PC-3 (cell line): ENCODE measurements around the gene TMEM187. TPM values are rescaled to one million over a fixed set of nuclear protein-coding genes. Genes with fewer than 3 reads are reported as not detected.

Experiments used
- ATAC-seq: fragments of 200-7000 bp; cut with Tn5 transposase; 2 replicates; pipeline ENCODE4 v1.9.1; 2020; ENCODE audit warnings: mild to moderate bottlenecking, moderate library complexity
- BruUV-seq: library from RNA; stranded (reverse); fragments of 400-500 nt; replicated peaks from 2 replicates; lab custom pipeline; 2021; lab: Mats Ljungman, UMichigan
- CTCF ChIA-PET: fragments of 300-600 bp; sonication (Branson Sonifier 250); formaldehyde crosslinking; loops from one replicate; lab custom pipeline; 2022; ENCODE audit warnings: antibody characterized with exemption; lab: Charles Lee
- POLR2A ChIA-PET: fragments of 300-600 bp; sonication (Branson Sonifier 250); formaldehyde crosslinking; loops from one replicate; lab custom pipeline; 2022; ENCODE audit warnings: antibody characterized with exemption; ENCODE audit not compliant: unreplicated experiment; lab: Charles Lee
- DNase-seq: peaks from one replicate; pipeline ENCODE4 v3.0.0-alpha.2; 2015
- H2AFZ ChIP-seq: fragments of 300-600 bp; sonication (generic); 2 replicates; pipeline ENCODE4 v1.6.0; 2016; ENCODE audit warnings: antibody characterized with exemption, low read length
- H3F3A ChIP-seq: fragments of 300-600 bp; sonication (generic); one replicate; pipeline ENCODE4 v1.6.0; 2017; ENCODE audit warnings: antibody characterized with exemption, low read length, control low read depth, mild to moderate bottlenecking; ENCODE audit not compliant: unreplicated experiment
- H3K27ac ChIP-seq: fragments of 300-600 bp; sonication (generic); 2 replicates; pipeline ENCODE4 v1.5.1; 2016; ENCODE audit warnings: mild to moderate bottlenecking, low read length
- H3K27me3 ChIP-seq: fragments of 300-600 bp; sonication (generic); 2 replicates; pipeline ENCODE4 v1.6.1; 2016; ENCODE audit warnings: low read length, mixed read lengths
- H3K36me3 ChIP-seq: fragments of 300-600 bp; sonication (generic); 2 replicates; pipeline ENCODE4 v1.6.1; 2016; ENCODE audit warnings: low read depth, mixed run types, low read length, mixed read lengths
- H3K4me1 ChIP-seq: fragments of 300-600 bp; sonication (generic); 2 replicates; pipeline ENCODE4 v1.5.1; 2016; ENCODE audit warnings: low read length; ENCODE audit not compliant: insufficient read depth
- H3K4me2 ChIP-seq: fragments of 300-600 bp; sonication (generic); 2 replicates; pipeline ENCODE4 v1.6.0; 2016; ENCODE audit warnings: low read length
- H3K4me3 ChIP-seq: fragments of 300-600 bp; sonication (generic); 2 replicates; pipeline ENCODE4 v1.5.1; 2016; ENCODE audit warnings: mild to moderate bottlenecking, low read length, mixed read lengths
- H3K79me2 ChIP-seq: fragments of 300-600 bp; sonication (generic); 2 replicates; pipeline ENCODE4 v1.6.1; 2017; ENCODE audit warnings: low read length, mixed read lengths
- H3K9ac ChIP-seq: fragments of 300-600 bp; sonication (generic); 2 replicates; pipeline ENCODE4 v1.6.0; 2016; ENCODE audit warnings: mild to moderate bottlenecking, low read length
- H3K9me2 ChIP-seq: fragments of 300-600 bp; sonication (generic); replicated peaks from 2 replicates; pipeline ENCODE4 v1.6.1; 2016; ENCODE audit warnings: mixed run types, low read length, mixed read lengths
- H3K9me3 ChIP-seq: fragments of 300-600 bp; sonication (generic); 2 replicates; pipeline ENCODE4 v1.6.1; 2016; ENCODE audit warnings: low read length, mixed read lengths
- H4K20me1 ChIP-seq: fragments of 300-600 bp; sonication (generic); 2 replicates; pipeline ENCODE4 v1.6.1; 2016; ENCODE audit warnings: low read length, mixed read lengths
- CTCF ChIP-seq: fragments of 300-600 bp; sonication (generic); conservative IDR thresholded peaks from 2 replicates; pipeline ENCODE4 v1.5.1; 2017; ENCODE audit warnings: antibody characterized with exemption, low read depth, mild to moderate bottlenecking, low read length
- EZH2 ChIP-seq: fragments of 300-600 bp; sonication (generic); IDR thresholded peaks from one replicate; pipeline ENCODE4 v1.6.1; 2017; ENCODE audit warnings: antibody characterized with exemption, mild to moderate bottlenecking, low read length; ENCODE audit not compliant: unreplicated experiment
- EZH2phosphoT487 ChIP-seq: fragments of 300-600 bp; sonication (generic); IDR thresholded peaks from 2 replicates; pipeline ENCODE4 v1.6.1; 2018; ENCODE audit warnings: mild to moderate bottlenecking, antibody characterized with exemption, low read length, borderline replicate concordance
- intact Hi-C: fragments of 100-400 bp; cut with micrococcal nuclease; formaldehyde crosslinking; loops from 2 replicates; pipeline ENCODE4 v1.9.0; 2023
- total RNA-seq: library from RNA; depleted of rRNA; stranded (reverse); fragments of >200 nt; gene quantifications from 2 replicates; pipeline ENCODE4 v1.2.3, GENCODE V29; 2014

TMEM187 gene
- total RNA-seq, 1 experiment from 2014 or later: 10.6 TPM

- ChIA-PET CTCF (no interaction called here), POLR2A (no interaction called here)
- ATAC-seq (no peak), DNase-seq (no peak)
- no peak overlapping the region for H3K4me2 ChIP-seq
- intact Hi-C loops: no loop called here
- no peak overlapping the region for H3K27ac ChIP-seq
- no peaks in the 10 kb centered on the region for H3F3A ChIP-seq
- no peaks in the 10 kb centered on the region for H3K9me2 ChIP-seq
- no peaks in the 10 kb centered on the region for H4K20me1 ChIP-seq
- TF ChIP-seq EZH2: no peak
- no peak overlapping the region for H3K4me3 ChIP-seq
- H3K9me3 ChIP-seq: no peaks in the 10 kb centered on the region
- no peaks in the 10 kb centered on the region for H3K27me3 ChIP-seq
- H3K9ac ChIP-seq: no peak overlapping the region
- H3K79me2 ChIP-seq: no peaks in the 10 kb centered on the region
- no peaks in the 10 kb centered on the region for H3K36me3 ChIP-seq
- no TSS peak for BruUV-seq
- no peak overlapping the region for H2AFZ ChIP-seq
- no peaks in the 10 kb centered on the region for H3K4me1 ChIP-seq
These were observed 9.4 kb downstream of the TMEM187 start for GRCh38 chrX:153981771-153982533.

- Histone ChIP-seq H3K27me3 (no peaks in the 10 kb centered on the region), H3K27ac (no peak overlapping the region), H3K9me2 (no peaks in the 10 kb centered on the region), H3F3A (no peaks in the 10 kb centered on the region), H3K36me3 (no peaks in the 10 kb centered on the region), H3K4me1 (no peaks in the 10 kb centered on the region), H4K20me1 (no peaks in the 10 kb centered on the region), H3K4me2 (no peak overlapping the region), H3K9me3 (no peaks in the 10 kb centered on the region), H3K79me2 (no peaks in the 10 kb centered on the region), H3K4me3 (no peak overlapping the region), H2AFZ (no peak overlapping the region), H3K9ac (no peak overlapping the region)
- TF ChIP-seq EZH2: no peak
- POLR2A ChIA-PET: no interaction called here
- ATAC-seq: no peak
- no peak for DNase-seq
- no TSS peak for BruUV-seq
- CTCF ChIA-PET: no interaction called here
- intact Hi-C loops: no loop called here
These were observed 10.8 kb downstream of the TMEM187 start for GRCh38 chrX:153983321-153983801.

DNA sequence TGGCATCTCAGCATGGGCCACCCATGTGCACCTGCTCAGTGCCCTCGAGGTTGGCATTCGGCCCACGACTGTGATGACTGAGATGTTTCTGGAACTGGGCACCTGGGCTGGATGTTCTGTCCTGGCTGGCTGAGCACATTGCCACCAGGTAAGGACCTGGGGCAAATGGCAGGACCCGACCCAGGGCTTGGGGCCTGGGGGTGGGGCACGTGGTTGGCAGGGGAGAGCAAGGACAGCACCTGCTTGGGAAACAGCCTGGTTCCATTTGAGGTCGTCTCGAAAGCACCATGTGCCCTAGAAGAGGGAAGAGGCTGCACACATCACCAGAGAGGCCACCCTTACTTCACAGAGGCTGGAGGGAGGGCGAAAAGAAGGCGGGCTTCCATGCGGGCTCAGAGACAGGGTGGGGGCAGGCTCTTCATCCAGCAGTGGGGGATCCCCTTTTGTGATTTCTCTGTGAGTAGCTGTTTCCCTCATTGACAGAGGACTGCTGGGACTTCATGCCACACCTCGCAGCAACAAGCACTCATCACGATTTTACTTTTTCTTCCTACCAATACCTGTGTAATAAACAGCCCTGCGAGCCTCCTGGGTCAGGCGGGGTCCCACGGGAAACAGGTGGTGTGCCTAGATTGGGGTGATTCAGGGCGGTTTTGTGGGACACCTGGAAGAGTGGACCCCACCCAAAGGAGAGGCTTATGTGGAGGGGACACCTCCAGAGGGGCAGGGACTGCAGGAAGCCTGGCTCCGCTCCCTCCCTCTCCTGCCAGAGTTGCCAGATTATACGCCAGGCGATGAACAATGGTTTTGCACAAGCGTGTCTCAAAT is 12.0 kb downstream of the TMEM187 start:
- Histone ChIP-seq H3K9me2 (no peaks in the 10 kb centered on the region), H3K27ac (no peak overlapping the region), H3F3A (no peaks in the 10 kb centered on the region), H3K27me3 (no peaks in the 10 kb centered on the region), H3K4me3 (no peak overlapping the region), H3K9ac (no peak overlapping the region), H3K4me2 (no peak overlapping the region), H4K20me1 (no peaks in the 10 kb centered on the region), H3K79me2 (no peaks in the 10 kb centered on the region), H3K36me3 (no peaks in the 10 kb centered on the region), H3K9me3 (no peaks in the 10 kb centered on the region), H3K4me1 (no peaks in the 10 kb centered on the region), H2AFZ (no peak overlapping the region)
- intact Hi-C loops: no loop called here
- TF ChIP-seq EZH2phosphoT487 (no peak), CTCF (no peak), EZH2 (no peak)
- DNase-seq: no peak
- BruUV-seq: no TSS peak
- no peak for ATAC-seq
- CTCF ChIA-PET: no interaction called here
- POLR2A ChIA-PET: no interaction called here
